WTC11 (cell line): ENCODE measurements around the gene PAK6. TPM values are rescaled to one million over a fixed set of nuclear protein-coding genes. Genes with fewer than 3 reads are reported as not detected.

Experiments
- ATAC-seq: fragments of 200-7000 bp; cut with Tn5 transposase; 2 replicates; pipeline ENCODE4 v1.10.0; 2021; ENCODE audit warnings: mild to moderate bottlenecking, moderate library complexity
- CTCF ChIA-PET: fragments of 300-600 bp; sonication (Branson Sonifier 250); formaldehyde crosslinking; loops from one replicate; lab custom pipeline; 2021; ENCODE audit warnings: antibody characterized with exemption; lab: Charles Lee
- POLR2A ChIA-PET: fragments of 350-600 bp; sonication (Branson Sonifier 250); formaldehyde crosslinking; loops from one replicate; lab custom pipeline; 2021; ENCODE audit warnings: antibody characterized with exemption; lab: Charles Lee
- DNase-seq: peaks from one replicate; pipeline ENCODE4 v3.0.0; 2021; ENCODE audit warnings: low spot score
- H3K27ac Mint-ChIP-seq: 2 replicates; pipeline ENCODE4 v1.8.0; 2021; ENCODE audit warnings: mixed read lengths
- H3K27me3 Mint-ChIP-seq: 2 replicates; pipeline ENCODE4 v1.8.0; 2021; ENCODE audit warnings: low read depth, mild to moderate bottlenecking, moderate library complexity, mixed read lengths
- H3K36me3 Mint-ChIP-seq: 2 replicates; pipeline ENCODE4 v1.8.0; 2021; ENCODE audit warnings: mixed read lengths
- H3K4me1 Mint-ChIP-seq: 2 replicates; pipeline ENCODE4 v1.8.0; 2022; ENCODE audit warnings: mixed read lengths
- H3K4me3 Mint-ChIP-seq: 2 replicates; pipeline ENCODE4 v1.8.0; 2021; ENCODE audit warnings: mild to moderate bottlenecking, moderate library complexity, mixed read lengths
- H3K9me3 Mint-ChIP-seq: 2 replicates; pipeline ENCODE4 v1.8.0; 2021; ENCODE audit warnings: mixed read lengths
- ETV6 ChIP-seq: sonication (generic); formaldehyde crosslinking; IDR thresholded peaks from 2 replicates; pipeline ENCODE4 v1.8.1; 2022; ENCODE audit warnings: mild to moderate bottlenecking, missing genetic modification reagents
- FOXK1 ChIP-seq: sonication (generic); formaldehyde crosslinking; IDR thresholded peaks from 2 replicates; pipeline ENCODE4 v1.8.0; 2022; ENCODE audit warnings: mild to moderate bottlenecking, moderate library complexity, missing genetic modification reagents
- JAZF1 ChIP-seq: fragments of 250-450 bp; sonication (Bioruptor Pico); IDR thresholded peaks from 2 replicates; pipeline ENCODE4 v1.9.0; 2021; ENCODE audit warnings: moderate library complexity, mild to moderate bottlenecking, inconsistent platforms
- total RNA-seq: library from RNA; stranded (reverse); gene quantifications from 3 replicates; pipeline ENCODE4 v1.2.3, GENCODE V29; 2021
- TF ChIP-seq, protein P1 (sequence below): sonication (generic); formaldehyde crosslinking; IDR thresholded peaks from 2 replicates; pipeline ENCODE4 v1.8.1; 2022; ENCODE audit warnings: missing genetic modification reagents, borderline replicate concordance
- TF ChIP-seq, protein P2 (sequence below): fragments of 250-450 bp; sonication (Bioruptor Pico); IDR thresholded peaks from 2 replicates; pipeline ENCODE4 v2.1.2; 2022; ENCODE audit warnings: mild to moderate bottlenecking, moderate library complexity
- TF ChIP-seq, protein P3 (sequence below): fragments of 250-450 bp; sonication (Bioruptor Pico); IDR thresholded peaks from 2 replicates; pipeline ENCODE4 v1.9.0; 2021; ENCODE audit warnings: moderate library complexity, mild to moderate bottlenecking, inconsistent platforms, borderline replicate concordance
- TF ChIP-seq, protein P4 (sequence below): fragments of 200-600 bp; IDR thresholded peaks from 2 replicates; pipeline ENCODE4 v1.8.0; 2022; ENCODE audit warnings: antibody characterized with exemption
- TF ChIP-seq, protein P5 (sequence below): sonication (generic); formaldehyde crosslinking; conservative IDR thresholded peaks from 2 replicates; pipeline ENCODE4 v1.8.1; 2023; ENCODE audit warnings: mild to moderate bottlenecking, low read depth, missing genetic modification reagents, moderate library complexity
- TF ChIP-seq, protein P6 (sequence below): sonication (generic); formaldehyde crosslinking; IDR thresholded peaks from 2 replicates; pipeline ENCODE4 v1.8.0; 2023; ENCODE audit warnings: mild to moderate bottlenecking, missing genetic modification reagents
- TF ChIP-seq, protein P7 (sequence below): sonication (generic); formaldehyde crosslinking; IDR thresholded peaks from 2 replicates; pipeline ENCODE4 v1.8.1; 2023; ENCODE audit warnings: mild to moderate bottlenecking, missing genetic modification reagents

PAK6 gene
- total RNA-seq, 1 experiment from 2014 or later = 11.7 TPM

DNA sequence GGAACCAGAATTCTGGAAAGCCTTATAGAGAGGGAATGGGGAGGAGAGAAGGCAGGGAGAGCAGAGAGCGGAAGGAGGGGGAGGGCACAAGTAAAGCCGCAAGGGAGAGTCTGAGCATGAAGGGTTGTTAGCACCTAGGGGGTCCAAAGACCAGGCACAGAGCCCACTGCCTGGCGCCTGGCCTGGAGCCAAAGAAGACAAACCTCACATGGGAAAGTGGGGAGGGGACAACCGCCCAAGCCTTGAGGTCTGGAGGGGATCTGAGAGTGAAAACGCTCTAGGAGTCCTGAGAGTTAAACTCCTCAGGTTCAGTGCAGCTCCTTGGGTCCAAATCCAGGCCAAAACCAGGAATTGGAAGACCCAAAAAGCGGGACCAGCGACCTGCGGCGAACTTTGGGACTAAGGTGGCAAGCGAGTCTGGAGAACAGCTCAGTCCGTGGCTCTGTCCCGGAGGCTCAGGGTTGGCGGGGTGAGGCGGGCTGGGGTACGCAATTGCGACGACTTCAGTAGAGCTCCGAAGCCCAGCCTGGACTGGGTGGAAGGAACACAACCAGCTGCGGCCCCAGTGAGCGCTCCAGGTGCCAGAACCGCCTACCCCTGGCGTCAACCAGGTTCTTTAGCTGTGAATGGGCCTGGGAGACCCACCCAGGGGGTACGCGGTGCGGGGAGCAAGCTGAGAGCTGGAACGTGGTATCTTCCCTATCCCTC lies 83.8 kb downstream of the PAK6 start:
- peaks cover 2% of the 10 kb centered on the region; the same call in 1 of the 2 replicates for H3K36me3 Mint-ChIP-seq
- no peak overlapping the region for H3K27ac Mint-ChIP-seq
- peaks cover 55% of the 10 kb centered on the region for H3K4me1 Mint-ChIP-seq
- ATAC-seq (peak; percentile 5), DNase-seq (no peak)
- H3K4me3 Mint-ChIP-seq = peak overlapping the region; percentile 68
- TF ChIP-seq, protein P1, sequence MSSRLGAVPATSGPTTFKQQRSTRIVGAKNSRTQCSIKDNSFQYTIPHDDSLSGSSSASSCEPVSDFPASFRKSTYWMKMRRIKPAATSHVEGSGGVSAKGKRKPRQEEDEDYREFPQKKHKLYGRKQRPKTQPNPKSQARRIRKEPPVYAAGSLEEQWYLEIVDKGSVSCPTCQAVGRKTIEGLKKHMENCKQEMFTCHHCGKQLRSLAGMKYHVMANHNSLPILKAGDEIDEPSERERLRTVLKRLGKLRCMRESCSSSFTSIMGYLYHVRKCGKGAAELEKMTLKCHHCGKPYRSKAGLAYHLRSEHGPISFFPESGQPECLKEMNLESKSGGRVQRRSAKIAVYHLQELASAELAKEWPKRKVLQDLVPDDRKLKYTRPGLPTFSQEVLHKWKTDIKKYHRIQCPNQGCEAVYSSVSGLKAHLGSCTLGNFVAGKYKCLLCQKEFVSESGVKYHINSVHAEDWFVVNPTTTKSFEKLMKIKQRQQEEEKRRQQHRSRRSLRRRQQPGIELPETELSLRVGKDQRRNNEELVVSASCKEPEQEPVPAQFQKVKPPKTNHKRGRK = no peak
- TF ChIP-seq JAZF1 (CRISPR knock-in tag) = no peak
- TF ChIP-seq, protein P2, sequence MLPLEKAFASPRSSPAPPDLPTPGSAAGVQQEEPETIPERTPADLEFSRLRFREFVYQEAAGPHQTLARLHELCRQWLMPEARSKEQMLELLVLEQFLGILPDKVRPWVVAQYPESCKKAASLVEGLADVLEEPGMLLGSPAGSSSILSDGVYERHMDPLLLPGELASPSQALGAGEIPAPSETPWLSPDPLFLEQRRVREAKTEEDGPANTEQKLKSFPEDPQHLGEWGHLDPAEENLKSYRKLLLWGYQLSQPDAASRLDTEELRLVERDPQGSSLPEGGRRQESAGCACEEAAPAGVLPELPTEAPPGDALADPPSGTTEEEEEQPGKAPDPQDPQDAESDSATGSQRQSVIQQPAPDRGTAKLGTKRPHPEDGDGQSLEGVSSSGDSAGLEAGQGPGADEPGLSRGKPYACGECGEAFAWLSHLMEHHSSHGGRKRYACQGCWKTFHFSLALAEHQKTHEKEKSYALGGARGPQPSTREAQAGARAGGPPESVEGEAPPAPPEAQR (CRISPR knock-in tag) = no peak
- TF ChIP-seq, protein P3, sequence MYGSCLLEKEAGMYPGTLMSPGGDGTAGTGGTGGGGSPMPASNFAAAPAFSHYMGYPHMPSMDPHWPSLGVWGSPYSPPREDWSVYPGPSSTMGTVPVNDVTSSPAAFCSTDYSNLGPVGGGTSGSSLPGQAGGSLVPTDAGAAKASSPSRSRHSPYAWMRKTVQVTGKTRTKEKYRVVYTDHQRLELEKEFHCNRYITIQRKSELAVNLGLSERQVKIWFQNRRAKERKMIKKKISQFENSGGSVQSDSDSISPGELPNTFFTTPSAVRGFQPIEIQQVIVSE (CRISPR knock-in tag) = no peak
- CTCF ChIA-PET = interaction anchor here (0.5 to 17.8 kb wide), 43 partner anchors 8 to 788 kb away, joined by 3 to 690 read pairs (median 4); partner anchors contain the start of genes BAHD1, CCDC32, CCDC9B and IVD
- peaks cover 25% of the 10 kb centered on the region for H3K27me3 Mint-ChIP-seq
- POLR2A ChIA-PET = interaction anchor here (0.6 to 1.1 kb wide), 8 partner anchors 14 to 246 kb away, joined by 3 to 10 read pairs (median 4); partner anchors contain the start of gene BAHD1
- H3K9me3 Mint-ChIP-seq = peaks cover 4% of the 10 kb centered on the region; the same call in 1 of the 2 replicates

DNA sequence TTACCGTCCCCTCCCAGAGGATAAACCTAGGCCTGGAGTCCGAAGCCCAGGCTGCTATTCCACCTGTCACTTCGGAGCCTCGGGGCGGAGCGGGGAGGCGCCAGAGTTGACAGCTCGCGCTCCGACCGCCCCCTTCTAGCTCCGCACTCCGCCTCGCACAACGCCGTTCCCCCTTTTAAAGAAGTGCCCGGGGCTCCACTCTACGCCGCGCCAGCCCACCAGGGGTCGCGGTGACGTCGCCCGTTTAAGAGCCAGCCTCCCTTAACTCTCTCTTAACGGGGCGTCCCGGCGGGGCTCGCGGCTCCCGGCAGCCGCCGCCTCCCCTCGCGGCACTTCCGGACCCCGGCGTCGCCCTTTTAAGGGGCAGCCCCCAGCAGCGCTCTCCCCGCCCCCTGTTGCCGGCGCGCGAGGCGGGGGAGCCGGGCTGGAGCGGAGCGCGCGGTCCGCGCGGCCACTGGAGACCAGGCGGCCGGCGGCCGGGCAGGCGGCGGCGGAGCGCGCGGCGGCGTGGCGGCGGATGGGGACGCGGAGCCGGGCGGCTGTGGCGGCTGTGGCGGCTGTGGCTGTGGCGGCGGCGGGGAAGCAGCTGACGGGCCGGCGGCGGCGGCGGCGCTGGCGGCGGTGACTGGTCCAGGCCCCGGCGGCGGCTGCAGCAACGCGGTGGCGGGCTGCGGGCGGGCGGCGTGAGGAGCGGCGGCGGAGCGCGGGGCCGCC lies 84.5 kb downstream of the PAK6 start, which contains the start of gene INAFM2:
TSS of gene INAFM2 (plus strand) at position 454 of the 714 bp plus-strand sequence. CDS start 364 bp downstream, outside the sequence.
- Mint-ChIP-seq H3K27me3 (peaks cover 25% of the 10 kb centered on the region), H3K36me3 (peaks cover 2% of the 10 kb centered on the region; the same call in 1 of the 2 replicates), H3K9me3 (peaks cover 4% of the 10 kb centered on the region; the same call in 1 of the 2 replicates), H3K4me1 (peaks cover 62% of the 10 kb centered on the region), H3K4me3 (peak within 1 kb of the TSS; percentile 68), H3K27ac (no peak within 1 kb of the TSS)
- ATAC-seq (peak; percentile 82), DNase-seq (peak; percentile 96)
- CTCF ChIA-PET = interaction anchor here (0.5 to 17.8 kb wide), 44 partner anchors 9 to 788 kb away, joined by 3 to 690 read pairs (median 4); partner anchors contain the start of genes BAHD1, CCDC32, CCDC9B and IVD
- POLR2A ChIA-PET = interaction anchor here (0.6 to 1.1 kb wide), 8 partner anchors 14 to 247 kb away, joined by 3 to 10 read pairs (median 4); partner anchors contain the start of gene BAHD1
- TF ChIP-seq, protein P4, sequence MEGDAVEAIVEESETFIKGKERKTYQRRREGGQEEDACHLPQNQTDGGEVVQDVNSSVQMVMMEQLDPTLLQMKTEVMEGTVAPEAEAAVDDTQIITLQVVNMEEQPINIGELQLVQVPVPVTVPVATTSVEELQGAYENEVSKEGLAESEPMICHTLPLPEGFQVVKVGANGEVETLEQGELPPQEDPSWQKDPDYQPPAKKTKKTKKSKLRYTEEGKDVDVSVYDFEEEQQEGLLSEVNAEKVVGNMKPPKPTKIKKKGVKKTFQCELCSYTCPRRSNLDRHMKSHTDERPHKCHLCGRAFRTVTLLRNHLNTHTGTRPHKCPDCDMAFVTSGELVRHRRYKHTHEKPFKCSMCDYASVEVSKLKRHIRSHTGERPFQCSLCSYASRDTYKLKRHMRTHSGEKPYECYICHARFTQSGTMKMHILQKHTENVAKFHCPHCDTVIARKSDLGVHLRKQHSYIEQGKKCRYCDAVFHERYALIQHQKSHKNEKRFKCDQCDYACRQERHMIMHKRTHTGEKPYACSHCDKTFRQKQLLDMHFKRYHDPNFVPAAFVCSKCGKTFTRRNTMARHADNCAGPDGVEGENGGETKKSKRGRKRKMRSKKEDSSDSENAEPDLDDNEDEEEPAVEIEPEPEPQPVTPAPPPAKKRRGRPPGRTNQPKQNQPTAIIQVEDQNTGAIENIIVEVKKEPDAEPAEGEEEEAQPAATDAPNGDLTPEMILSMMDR = no peak
- TF ChIP-seq FOXK1 (CRISPR knock-in tag) = peak; percentile 71; the same call in 1 of the 2 replicates
- peak; percentile 71; the same call in 1 of the 2 replicates for TF ChIP-seq ETV6 (CRISPR knock-in tag)
- TF ChIP-seq, protein P1 = no peak
- TF ChIP-seq, protein P5, sequence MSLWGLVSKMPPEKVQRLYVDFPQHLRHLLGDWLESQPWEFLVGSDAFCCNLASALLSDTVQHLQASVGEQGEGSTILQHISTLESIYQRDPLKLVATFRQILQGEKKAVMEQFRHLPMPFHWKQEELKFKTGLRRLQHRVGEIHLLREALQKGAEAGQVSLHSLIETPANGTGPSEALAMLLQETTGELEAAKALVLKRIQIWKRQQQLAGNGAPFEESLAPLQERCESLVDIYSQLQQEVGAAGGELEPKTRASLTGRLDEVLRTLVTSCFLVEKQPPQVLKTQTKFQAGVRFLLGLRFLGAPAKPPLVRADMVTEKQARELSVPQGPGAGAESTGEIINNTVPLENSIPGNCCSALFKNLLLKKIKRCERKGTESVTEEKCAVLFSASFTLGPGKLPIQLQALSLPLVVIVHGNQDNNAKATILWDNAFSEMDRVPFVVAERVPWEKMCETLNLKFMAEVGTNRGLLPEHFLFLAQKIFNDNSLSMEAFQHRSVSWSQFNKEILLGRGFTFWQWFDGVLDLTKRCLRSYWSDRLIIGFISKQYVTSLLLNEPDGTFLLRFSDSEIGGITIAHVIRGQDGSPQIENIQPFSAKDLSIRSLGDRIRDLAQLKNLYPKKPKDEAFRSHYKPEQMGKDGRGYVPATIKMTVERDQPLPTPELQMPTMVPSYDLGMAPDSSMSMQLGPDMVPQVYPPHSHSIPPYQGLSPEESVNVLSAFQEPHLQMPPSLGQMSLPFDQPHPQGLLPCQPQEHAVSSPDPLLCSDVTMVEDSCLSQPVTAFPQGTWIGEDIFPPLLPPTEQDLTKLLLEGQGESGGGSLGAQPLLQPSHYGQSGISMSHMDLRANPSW = no peak
- TF ChIP-seq, protein P6, sequence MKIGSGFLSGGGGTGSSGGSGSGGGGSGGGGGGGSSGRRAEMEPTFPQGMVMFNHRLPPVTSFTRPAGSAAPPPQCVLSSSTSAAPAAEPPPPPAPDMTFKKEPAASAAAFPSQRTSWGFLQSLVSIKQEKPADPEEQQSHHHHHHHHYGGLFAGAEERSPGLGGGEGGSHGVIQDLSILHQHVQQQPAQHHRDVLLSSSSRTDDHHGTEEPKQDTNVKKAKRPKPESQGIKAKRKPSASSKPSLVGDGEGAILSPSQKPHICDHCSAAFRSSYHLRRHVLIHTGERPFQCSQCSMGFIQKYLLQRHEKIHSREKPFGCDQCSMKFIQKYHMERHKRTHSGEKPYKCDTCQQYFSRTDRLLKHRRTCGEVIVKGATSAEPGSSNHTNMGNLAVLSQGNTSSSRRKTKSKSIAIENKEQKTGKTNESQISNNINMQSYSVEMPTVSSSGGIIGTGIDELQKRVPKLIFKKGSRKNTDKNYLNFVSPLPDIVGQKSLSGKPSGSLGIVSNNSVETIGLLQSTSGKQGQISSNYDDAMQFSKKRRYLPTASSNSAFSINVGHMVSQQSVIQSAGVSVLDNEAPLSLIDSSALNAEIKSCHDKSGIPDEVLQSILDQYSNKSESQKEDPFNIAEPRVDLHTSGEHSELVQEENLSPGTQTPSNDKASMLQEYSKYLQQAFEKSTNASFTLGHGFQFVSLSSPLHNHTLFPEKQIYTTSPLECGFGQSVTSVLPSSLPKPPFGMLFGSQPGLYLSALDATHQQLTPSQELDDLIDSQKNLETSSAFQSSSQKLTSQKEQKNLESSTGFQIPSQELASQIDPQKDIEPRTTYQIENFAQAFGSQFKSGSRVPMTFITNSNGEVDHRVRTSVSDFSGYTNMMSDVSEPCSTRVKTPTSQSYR (CRISPR knock-in tag) = no peak
- TF ChIP-seq, protein P7, sequence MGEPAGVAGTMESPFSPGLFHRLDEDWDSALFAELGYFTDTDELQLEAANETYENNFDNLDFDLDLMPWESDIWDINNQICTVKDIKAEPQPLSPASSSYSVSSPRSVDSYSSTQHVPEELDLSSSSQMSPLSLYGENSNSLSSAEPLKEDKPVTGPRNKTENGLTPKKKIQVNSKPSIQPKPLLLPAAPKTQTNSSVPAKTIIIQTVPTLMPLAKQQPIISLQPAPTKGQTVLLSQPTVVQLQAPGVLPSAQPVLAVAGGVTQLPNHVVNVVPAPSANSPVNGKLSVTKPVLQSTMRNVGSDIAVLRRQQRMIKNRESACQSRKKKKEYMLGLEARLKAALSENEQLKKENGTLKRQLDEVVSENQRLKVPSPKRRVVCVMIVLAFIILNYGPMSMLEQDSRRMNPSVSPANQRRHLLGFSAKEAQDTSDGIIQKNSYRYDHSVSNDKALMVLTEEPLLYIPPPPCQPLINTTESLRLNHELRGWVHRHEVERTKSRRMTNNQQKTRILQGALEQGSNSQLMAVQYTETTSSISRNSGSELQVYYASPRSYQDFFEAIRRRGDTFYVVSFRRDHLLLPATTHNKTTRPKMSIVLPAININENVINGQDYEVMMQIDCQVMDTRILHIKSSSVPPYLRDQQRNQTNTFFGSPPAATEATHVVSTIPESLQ (CRISPR knock-in tag) = no peak
